Loucy (cell line): ENCODE data around the gene DLX5.

Experiments
- CTCF ChIP-seq: fragments of 200-600 bp; sonication (generic); conservative IDR thresholded peaks from 2 replicates; pipeline ENCODE4 v1.5.1; 2014; ENCODE audit warnings: mild to moderate bottlenecking, antibody characterized with exemption, low read length
- EZH2phosphoT487 ChIP-seq: fragments of 200-600 bp; IDR thresholded peaks from 2 replicates; pipeline ENCODE4 v1.6.1; 2018; ENCODE audit warnings: antibody characterized with exemption, mild to moderate bottlenecking, moderate library complexity, borderline replicate concordance

- no peak for TF ChIP-seq CTCF
- no peak for TF ChIP-seq EZH2phosphoT487
Observed at GRCh38 chr7:96979551-96980276, 44.9 kb downstream of the DLX5 start.
